HepG2 (cell line): ENCODE data around the gene ZNF786. TPM values are rescaled to one million over a fixed set of nuclear protein-coding genes. Genes with fewer than 3 reads are reported as not detected.

Experiments used
- DNMT1 ChIP-seq: sonication (generic); formaldehyde crosslinking; IDR thresholded peaks from 2 replicates; pipeline ENCODE4 v1.5.1; 2020; ENCODE audit warnings: mild to moderate bottlenecking, missing genetic modification reagents
- KDM1A ChIP-seq: IDR thresholded peaks from 2 replicates; pipeline ENCODE4 v1.6.1; 2016; ENCODE audit warnings: missing compliant biosample characterization
- NBN ChIP-seq: fragments of 450-650 bp; conservative IDR thresholded peaks from 2 replicates; pipeline ENCODE4 v1.6.1; 2017
- PHF21A ChIP-seq: sonication (generic); formaldehyde crosslinking; IDR thresholded peaks from 2 replicates; pipeline ENCODE4 v1.5.0; 2020; ENCODE audit warnings: mild to moderate bottlenecking, missing genetic modification reagents
- TAF15 ChIP-seq: fragments of 200-400 bp; formaldehyde crosslinking; IDR thresholded peaks from one replicate; pipeline ENCODE4 v1.6.1; 2018; ENCODE audit warnings: mild to moderate bottlenecking, low read depth, low read length; ENCODE audit not compliant: poor library complexity, severe bottlenecking
- ZFP36 ChIP-seq: fragments of 150-350 bp; IDR thresholded peaks from 2 replicates; pipeline ENCODE4 v1.6.1; 2018; ENCODE audit warnings: borderline replicate concordance, low read length, low read depth; ENCODE audit not compliant: partially characterized antibody
- ZNF33A ChIP-seq: sonication (generic); formaldehyde crosslinking; IDR thresholded peaks from 2 replicates; pipeline ENCODE4 v1.5.1; 2020; ENCODE audit warnings: missing genetic modification reagents, mild to moderate bottlenecking, moderate library complexity, borderline replicate concordance
- ZNF563 ChIP-seq: sonication (generic); formaldehyde crosslinking; IDR thresholded peaks from 2 replicates; pipeline ENCODE4 v1.8.0; 2022; ENCODE audit warnings: mild to moderate bottlenecking, moderate library complexity, missing genetic modification reagents
- ZNF616 ChIP-seq: sonication (generic); formaldehyde crosslinking; IDR thresholded peaks from 2 replicates; pipeline ENCODE4 v1.5.0; 2020; ENCODE audit warnings: low read depth, mild to moderate bottlenecking, missing genetic modification reagents
- ZNF713 ChIP-seq: sonication (generic); formaldehyde crosslinking; IDR thresholded peaks from 2 replicates; pipeline ENCODE4 v1.4.0; 2020; ENCODE audit warnings: mild to moderate bottlenecking, missing genetic modification reagents
- polyA plus RNA-seq, 8 experiments: library from polyadenylated mRNA; depleted of rRNA in 3 of 8; stranded (reverse) in 7 of 8; unstranded in 1 of 8; fragments of >200 nt; fragmentation: Illumina TruSeq in 4 of 8; extraction: Trizol in 4 of 8; gene quantifications; 2 replicates each; pipeline versions ENCODE4 v1.2.1 to v1.2.3, GENCODE V29; 2011 to 2016; ENCODE audit warnings: low read depth in 4 of 8, missing spikeins in 1 of 8, mixed read lengths in 1 of 8; ENCODE audit not compliant: insufficient read depth in 1 of 8
- total RNA-seq, 5 experiments: library from RNA; depleted of rRNA; stranded (reverse); fragments of >200 nt; fragmentation: Illumina TruSeq; extraction: Trizol; gene quantifications; 2 replicates each; pipeline ENCODE4 v1.2.3, GENCODE V29; 2016; ENCODE audit warnings: low read depth in 1 of 5
- TF ChIP-seq, protein P1 (sequence below): sonication (generic); formaldehyde crosslinking; IDR thresholded peaks from 2 replicates; pipeline ENCODE4 v1.4.0; 2020; ENCODE audit warnings: mild to moderate bottlenecking, low read depth, missing genetic modification reagents
- TF ChIP-seq, protein P2 (sequence below): IDR thresholded peaks from 2 replicates; pipeline ENCODE4 v1.6.1; 2016; ENCODE audit warnings: missing compliant biosample characterization, missing genetic modification reagents, borderline replicate concordance
- TF ChIP-seq, protein P3 (sequence below): sonication (generic); formaldehyde crosslinking; IDR thresholded peaks from 2 replicates; pipeline ENCODE4 v1.5.1; 2020; ENCODE audit warnings: missing genetic modification reagents, mild to moderate bottlenecking, borderline replicate concordance
- TF ChIP-seq, protein P4 (sequence below): sonication (generic); formaldehyde crosslinking; IDR thresholded peaks from 2 replicates; pipeline ENCODE4 v1.4.0; 2020; ENCODE audit warnings: missing genetic modification reagents
- TF ChIP-seq, protein P5 (sequence below): IDR thresholded peaks from 2 replicates; pipeline ENCODE4 v1.6.1; 2016; ENCODE audit warnings: control low read depth
- TF ChIP-seq, protein P6 (sequence below): sonication (generic); formaldehyde crosslinking; IDR thresholded peaks from 2 replicates; pipeline ENCODE4 v1.4.0; 2020; ENCODE audit warnings: missing genetic modification reagents
- TF ChIP-seq, protein P7 (sequence below): IDR thresholded peaks from 2 replicates; pipeline ENCODE4 v1.6.1; 2016

Gene ZNF786
- total and polyA plus RNA-seq, 2 of the 13 experiments (the other 11 are each of a cell fraction or from before 2014, with no cell fraction given) = 2.0 to 4.0 TPM

DNA sequence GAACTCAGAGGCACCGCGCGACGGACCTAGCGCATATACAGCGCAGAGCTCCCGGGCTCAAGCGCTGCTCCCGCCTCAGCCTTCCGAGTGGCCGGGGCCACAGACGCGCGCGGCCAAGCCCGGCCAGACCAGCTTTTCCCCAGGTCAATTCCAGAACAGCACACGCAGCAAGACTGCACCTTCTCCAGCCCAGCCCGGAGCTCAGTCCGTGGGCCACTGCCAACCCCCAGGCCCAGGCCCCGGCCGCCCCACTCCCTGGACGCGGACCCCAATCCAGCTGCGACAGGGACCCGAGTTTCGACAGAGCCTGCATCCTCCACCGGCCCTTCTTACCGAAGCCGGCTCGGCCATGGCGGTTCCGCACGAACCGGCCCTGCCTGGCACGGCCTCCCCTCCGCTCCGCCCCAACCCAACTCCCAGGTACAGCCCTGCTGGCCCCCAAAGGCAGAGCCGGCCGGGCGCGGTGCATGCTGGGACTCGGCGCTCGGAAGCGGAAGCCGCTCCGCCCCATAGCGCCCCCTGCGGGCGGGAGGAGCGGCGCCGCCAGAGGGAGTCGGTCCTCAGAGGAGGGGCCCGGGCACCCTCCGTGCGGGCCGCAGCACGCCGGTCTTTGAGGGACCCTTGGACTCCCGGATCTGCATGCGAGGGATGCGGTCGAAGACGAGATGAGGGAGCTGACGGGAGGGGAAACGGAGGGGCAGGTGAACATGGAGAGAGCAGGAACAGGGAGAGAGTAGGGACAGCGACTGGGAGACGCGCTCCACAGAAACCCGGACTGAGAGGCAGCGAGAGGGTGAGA, 35.5 kb upstream of the ZNF786 start, which contains the start of gene ZNF425 (continued):
- TF ChIP-seq, protein P1, sequence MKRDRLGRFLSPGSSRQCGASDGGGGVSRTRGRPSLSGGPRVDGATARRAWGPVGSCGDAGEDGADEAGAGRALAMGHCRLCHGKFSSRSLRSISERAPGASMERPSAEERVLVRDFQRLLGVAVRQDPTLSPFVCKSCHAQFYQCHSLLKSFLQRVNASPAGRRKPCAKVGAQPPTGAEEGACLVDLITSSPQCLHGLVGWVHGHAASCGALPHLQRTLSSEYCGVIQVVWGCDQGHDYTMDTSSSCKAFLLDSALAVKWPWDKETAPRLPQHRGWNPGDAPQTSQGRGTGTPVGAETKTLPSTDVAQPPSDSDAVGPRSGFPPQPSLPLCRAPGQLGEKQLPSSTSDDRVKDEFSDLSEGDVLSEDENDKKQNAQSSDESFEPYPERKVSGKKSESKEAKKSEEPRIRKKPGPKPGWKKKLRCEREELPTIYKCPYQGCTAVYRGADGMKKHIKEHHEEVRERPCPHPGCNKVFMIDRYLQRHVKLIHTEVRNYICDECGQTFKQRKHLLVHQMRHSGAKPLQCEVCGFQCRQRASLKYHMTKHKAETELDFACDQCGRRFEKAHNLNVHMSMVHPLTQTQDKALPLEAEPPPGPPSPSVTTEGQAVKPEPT = peak; percentile 62; the same call in 1 of the 2 replicates
- TF ChIP-seq, protein P2, sequence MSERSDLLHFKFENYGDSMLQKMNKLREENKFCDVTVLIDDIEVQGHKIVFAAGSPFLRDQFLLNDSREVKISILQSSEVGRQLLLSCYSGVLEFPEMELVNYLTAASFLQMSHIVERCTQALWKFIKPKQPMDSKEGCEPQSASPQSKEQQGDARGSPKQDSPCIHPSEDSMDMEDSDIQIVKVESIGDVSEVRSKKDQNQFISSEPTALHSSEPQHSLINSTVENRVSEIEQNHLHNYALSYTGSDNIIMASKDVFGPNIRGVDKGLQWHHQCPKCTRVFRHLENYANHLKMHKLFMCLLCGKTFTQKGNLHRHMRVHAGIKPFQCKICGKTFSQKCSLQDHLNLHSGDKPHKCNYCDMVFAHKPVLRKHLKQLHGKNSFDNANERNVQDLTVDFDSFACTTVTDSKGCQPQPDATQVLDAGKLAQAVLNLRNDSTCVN (CRISPR knock-in tag) = no peak
- TF ChIP-seq, protein P3, sequence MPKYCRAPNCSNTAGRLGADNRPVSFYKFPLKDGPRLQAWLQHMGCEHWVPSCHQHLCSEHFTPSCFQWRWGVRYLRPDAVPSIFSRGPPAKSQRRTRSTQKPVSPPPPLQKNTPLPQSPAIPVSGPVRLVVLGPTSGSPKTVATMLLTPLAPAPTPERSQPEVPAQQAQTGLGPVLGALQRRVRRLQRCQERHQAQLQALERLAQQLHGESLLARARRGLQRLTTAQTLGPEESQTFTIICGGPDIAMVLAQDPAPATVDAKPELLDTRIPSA (CRISPR knock-in tag) = peak; percentile 66; the same call in 1 of the 2 replicates
- TF ChIP-seq ZNF616 = peak; percentile 83; the same call in 1 of the 2 replicates
- TF ChIP-seq, protein P4, sequence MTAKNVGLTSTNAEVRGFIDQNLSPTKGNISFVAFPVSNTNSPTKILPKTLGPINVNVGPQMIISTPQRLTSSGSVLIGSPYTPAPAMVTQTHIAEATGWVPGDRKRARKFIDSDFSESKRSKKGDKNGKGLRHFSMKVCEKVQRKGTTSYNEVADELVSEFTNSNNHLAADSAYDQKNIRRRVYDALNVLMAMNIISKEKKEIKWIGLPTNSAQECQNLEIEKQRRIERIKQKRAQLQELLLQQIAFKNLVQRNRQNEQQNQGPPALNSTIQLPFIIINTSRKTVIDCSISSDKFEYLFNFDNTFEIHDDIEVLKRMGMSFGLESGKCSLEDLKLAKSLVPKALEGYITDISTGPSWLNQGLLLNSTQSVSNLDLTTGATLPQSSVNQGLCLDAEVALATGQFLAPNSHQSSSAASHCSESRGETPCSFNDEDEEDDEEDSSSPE = peak; percentile 78
- peak; percentile 93; the same call in 1 of the 2 replicates for TF ChIP-seq ZNF33A
- TF ChIP-seq ZFP36 = no peak
- no peak for TF ChIP-seq NBN
- TF ChIP-seq, protein P5, sequence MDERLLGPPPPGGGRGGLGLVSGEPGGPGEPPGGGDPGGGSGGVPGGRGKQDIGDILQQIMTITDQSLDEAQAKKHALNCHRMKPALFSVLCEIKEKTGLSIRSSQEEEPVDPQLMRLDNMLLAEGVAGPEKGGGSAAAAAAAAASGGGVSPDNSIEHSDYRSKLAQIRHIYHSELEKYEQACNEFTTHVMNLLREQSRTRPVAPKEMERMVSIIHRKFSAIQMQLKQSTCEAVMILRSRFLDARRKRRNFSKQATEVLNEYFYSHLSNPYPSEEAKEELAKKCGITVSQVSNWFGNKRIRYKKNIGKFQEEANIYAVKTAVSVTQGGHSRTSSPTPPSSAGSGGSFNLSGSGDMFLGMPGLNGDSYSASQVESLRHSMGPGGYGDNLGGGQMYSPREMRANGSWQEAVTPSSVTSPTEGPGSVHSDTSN (CRISPR knock-in tag) = no peak
- peak; percentile 76 for TF ChIP-seq PHF21A
- no peak for TF ChIP-seq KDM1A (CRISPR knock-in tag)
- TF ChIP-seq TAF15 = peak; percentile 31
- no peak for TF ChIP-seq ZNF713
- TF ChIP-seq, protein P6, sequence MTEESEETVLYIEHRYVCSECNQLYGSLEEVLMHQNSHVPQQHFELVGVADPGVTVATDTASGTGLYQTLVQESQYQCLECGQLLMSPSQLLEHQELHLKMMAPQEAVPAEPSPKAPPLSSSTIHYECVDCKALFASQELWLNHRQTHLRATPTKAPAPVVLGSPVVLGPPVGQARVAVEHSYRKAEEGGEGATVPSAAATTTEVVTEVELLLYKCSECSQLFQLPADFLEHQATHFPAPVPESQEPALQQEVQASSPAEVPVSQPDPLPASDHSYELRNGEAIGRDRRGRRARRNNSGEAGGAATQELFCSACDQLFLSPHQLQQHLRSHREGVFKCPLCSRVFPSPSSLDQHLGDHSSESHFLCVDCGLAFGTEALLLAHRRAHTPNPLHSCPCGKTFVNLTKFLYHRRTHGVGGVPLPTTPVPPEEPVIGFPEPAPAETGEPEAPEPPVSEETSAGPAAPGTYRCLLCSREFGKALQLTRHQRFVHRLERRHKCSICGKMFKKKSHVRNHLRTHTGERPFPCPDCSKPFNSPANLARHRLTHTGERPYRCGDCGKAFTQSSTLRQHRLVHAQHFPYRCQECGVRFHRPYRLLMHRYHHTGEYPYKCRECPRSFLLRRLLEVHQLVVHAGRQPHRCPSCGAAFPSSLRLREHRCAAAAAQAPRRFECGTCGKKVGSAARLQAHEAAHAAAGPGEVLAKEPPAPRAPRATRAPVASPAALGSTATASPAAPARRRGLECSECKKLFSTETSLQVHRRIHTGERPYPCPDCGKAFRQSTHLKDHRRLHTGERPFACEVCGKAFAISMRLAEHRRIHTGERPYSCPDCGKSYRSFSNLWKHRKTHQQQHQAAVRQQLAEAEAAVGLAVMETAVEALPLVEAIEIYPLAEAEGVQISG (CRISPR knock-in tag) = peak; percentile 99
- TF ChIP-seq ZNF563 = peak; percentile 78; the same call in 1 of the 2 replicates
- TF ChIP-seq, protein P7, sequence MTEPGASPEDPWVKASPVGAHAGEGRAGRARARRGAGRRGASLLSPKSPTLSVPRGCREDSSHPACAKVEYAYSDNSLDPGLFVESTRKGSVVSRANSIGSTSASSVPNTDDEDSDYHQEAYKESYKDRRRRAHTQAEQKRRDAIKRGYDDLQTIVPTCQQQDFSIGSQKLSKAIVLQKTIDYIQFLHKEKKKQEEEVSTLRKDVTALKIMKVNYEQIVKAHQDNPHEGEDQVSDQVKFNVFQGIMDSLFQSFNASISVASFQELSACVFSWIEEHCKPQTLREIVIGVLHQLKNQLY = peak; percentile 49; the same call in 1 of the 2 replicates
- TF ChIP-seq DNMT1 = no peak
